Neural crest cell (in vitro differentiated cells): ENCODE data around the gene CCDC87. TPM values are rescaled to one million over a fixed set of nuclear protein-coding genes. Genes with fewer than 3 reads are reported as not detected.

ENCODE experiments used
- DNase-seq: peaks from one replicate; pipeline ENCODE4 v3.0.0; 2021; ENCODE audit warnings: low read depth, mixed read lengths, low spot score
- H3K27ac Mint-ChIP-seq: one replicate; pipeline ENCODE4 v1.8.0; 2021; ENCODE audit warnings: mild to moderate bottlenecking, mixed read lengths; ENCODE audit not compliant: unreplicated experiment
- H3K27me3 Mint-ChIP-seq: 2 replicates; pipeline ENCODE4 v1.8.0; 2021; ENCODE audit warnings: low read depth, mild to moderate bottlenecking, mixed read lengths
- H3K36me3 Mint-ChIP-seq: 2 replicates; pipeline ENCODE4 v1.8.0; 2021; ENCODE audit warnings: low read depth, mild to moderate bottlenecking, mixed read lengths
- H3K4me1 Mint-ChIP-seq: 2 replicates; pipeline ENCODE4 v1.8.0; 2021; ENCODE audit warnings: mixed read lengths
- H3K4me3 Mint-ChIP-seq: one replicate; pipeline ENCODE4 v1.8.0; 2021; ENCODE audit warnings: mild to moderate bottlenecking, mixed read lengths
- H3K9me3 Mint-ChIP-seq: 2 replicates; pipeline ENCODE4 v1.8.0; 2021; ENCODE audit warnings: mixed read lengths
- total RNA-seq: library from RNA; stranded (reverse); gene quantifications from 2 replicates; pipeline ENCODE4 v1.2.1, GENCODE V29; 2021
- TF ChIP-seq, protein P1 (sequence below): fragments of 200-600 bp; sonication (generic); conservative IDR thresholded peaks from 2 replicates; pipeline ENCODE4 v1.5.0; 2021; ENCODE audit warnings: antibody characterized with exemption, mild to moderate bottlenecking

The CCDC87 gene
- total RNA-seq, 1 donor from 2014 or later = 0.93 TPM

DNA sequence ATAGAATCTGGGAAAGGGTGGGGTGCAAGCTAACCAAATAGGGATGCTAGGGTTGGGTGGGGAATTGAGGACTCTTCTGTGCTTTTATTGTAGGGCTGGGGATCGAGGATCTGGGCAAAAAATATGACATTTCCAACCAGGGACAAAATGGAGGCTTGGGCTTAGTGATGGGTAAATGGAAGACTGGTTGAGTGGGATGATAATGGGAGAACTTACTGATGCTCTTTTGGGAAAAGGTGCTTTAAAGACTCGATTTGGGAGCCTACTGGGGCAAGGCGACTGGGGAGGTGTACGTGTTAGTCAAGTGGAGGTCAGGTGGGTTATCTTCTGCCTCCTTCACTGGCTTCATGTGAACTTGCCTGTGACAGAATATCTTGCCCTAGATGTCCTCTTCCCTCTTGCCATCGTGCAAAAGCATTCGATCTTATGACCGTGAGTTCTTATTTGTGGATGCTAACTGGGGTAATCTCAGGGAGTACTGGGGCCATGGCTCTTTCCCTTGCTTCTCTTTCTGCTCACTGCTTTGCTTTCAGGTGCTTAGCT lies 35.3 kb upstream of the CCDC87 start:
- no peaks in the 10 kb centered on the region for H3K27me3 Mint-ChIP-seq
- H3K4me3 Mint-ChIP-seq = peak overlapping the region; percentile 13
- TF ChIP-seq, protein P1, sequence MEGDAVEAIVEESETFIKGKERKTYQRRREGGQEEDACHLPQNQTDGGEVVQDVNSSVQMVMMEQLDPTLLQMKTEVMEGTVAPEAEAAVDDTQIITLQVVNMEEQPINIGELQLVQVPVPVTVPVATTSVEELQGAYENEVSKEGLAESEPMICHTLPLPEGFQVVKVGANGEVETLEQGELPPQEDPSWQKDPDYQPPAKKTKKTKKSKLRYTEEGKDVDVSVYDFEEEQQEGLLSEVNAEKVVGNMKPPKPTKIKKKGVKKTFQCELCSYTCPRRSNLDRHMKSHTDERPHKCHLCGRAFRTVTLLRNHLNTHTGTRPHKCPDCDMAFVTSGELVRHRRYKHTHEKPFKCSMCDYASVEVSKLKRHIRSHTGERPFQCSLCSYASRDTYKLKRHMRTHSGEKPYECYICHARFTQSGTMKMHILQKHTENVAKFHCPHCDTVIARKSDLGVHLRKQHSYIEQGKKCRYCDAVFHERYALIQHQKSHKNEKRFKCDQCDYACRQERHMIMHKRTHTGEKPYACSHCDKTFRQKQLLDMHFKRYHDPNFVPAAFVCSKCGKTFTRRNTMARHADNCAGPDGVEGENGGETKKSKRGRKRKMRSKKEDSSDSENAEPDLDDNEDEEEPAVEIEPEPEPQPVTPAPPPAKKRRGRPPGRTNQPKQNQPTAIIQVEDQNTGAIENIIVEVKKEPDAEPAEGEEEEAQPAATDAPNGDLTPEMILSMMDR = no peak
- H3K27ac Mint-ChIP-seq = no peak overlapping the region
- no peak for DNase-seq
- peaks cover 32% of the 10 kb centered on the region for H3K36me3 Mint-ChIP-seq
- H3K4me1 Mint-ChIP-seq = peaks cover 3% of the 10 kb centered on the region
- no peaks in the 10 kb centered on the region for H3K9me3 Mint-ChIP-seq

DNA sequence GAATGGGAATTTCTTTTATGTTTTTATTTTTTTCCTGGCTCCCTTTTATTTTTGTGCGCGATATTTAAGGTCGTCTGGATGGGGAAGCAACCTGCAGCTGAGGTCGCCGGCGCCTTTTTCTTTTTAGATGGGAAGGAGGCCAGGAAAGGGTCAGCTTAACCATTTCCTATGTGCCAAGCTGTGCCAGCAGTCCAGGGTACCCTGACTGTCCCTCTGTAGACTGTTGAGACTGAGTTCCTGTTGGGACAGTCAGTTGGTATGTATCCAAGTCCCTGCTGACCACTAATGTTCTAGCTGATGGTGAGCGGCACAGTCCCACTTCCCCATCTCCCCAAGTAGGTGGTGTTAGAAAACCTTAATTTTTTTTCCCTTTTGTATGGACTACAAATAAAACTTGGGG lies 34.1 kb upstream of the CCDC87 start:
- Mint-ChIP-seq H3K4me3 (no peak overlapping the region), H3K9me3 (no peaks in the 10 kb centered on the region), H3K27ac (no peak overlapping the region), H3K4me1 (peaks cover 10% of the 10 kb centered on the region), H3K27me3 (no peaks in the 10 kb centered on the region), H3K36me3 (peaks cover 30% of the 10 kb centered on the region)
- TF ChIP-seq, protein P1 = no peak
- no peak for DNase-seq

DNA sequence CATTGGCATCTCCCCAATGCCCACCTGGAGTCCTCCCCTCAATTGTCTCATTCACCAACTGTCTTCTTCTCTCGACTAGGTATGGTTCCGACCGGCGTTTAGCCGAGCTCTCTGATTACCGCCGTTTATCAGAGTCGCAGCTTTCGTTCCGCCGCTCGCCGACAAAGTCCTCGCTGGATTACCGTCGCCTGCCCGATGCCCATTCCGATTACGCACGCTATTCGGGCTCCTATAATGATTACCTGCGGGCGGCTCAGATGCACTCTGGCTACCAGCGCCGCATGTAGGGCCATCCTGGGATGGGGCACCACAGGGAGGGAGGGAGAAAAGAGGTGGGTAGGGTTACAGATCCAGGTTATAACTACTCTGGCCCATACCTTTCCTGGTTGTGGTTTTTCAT lies 33.5 kb upstream of the CCDC87 start:
- Mint-ChIP-seq H3K36me3 (peaks cover 30% of the 10 kb centered on the region), H3K4me1 (peaks cover 10% of the 10 kb centered on the region), H3K4me3 (no peak overlapping the region), H3K27ac (no peak overlapping the region), H3K9me3 (no peaks in the 10 kb centered on the region), H3K27me3 (no peaks in the 10 kb centered on the region)
- TF ChIP-seq, protein P1 = no peak
- DNase-seq = no peak

DNA sequence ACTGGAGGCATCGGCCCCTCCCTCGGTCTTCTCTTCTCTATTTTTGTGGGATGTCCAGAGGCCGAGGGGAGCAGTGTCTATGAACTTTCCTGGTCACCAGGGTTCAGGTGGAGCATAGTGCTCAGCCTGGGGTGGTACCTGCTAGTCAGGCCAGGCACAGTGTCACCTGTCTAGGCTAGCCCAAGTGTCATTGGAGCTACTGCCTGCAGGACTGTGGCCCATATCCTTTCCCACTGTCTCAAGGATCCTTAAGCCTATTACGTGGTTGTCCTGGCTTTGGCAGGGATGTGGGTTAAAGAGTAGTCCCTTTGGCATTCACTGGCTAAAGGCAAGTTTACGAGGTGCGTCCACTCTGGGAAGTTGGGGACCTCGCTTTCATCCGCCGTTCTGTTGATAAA lies 32.9 kb upstream of the CCDC87 start:
- TF ChIP-seq, protein P1 = no peak
- H3K4me1 Mint-ChIP-seq = peaks cover 14% of the 10 kb centered on the region
- H3K9me3 Mint-ChIP-seq = no peaks in the 10 kb centered on the region
- no peaks in the 10 kb centered on the region for H3K27me3 Mint-ChIP-seq
- H3K27ac Mint-ChIP-seq = no peak overlapping the region
- H3K4me3 Mint-ChIP-seq = no peak overlapping the region
- no peak for DNase-seq
- H3K36me3 Mint-ChIP-seq = peaks cover 30% of the 10 kb centered on the region

DNA sequence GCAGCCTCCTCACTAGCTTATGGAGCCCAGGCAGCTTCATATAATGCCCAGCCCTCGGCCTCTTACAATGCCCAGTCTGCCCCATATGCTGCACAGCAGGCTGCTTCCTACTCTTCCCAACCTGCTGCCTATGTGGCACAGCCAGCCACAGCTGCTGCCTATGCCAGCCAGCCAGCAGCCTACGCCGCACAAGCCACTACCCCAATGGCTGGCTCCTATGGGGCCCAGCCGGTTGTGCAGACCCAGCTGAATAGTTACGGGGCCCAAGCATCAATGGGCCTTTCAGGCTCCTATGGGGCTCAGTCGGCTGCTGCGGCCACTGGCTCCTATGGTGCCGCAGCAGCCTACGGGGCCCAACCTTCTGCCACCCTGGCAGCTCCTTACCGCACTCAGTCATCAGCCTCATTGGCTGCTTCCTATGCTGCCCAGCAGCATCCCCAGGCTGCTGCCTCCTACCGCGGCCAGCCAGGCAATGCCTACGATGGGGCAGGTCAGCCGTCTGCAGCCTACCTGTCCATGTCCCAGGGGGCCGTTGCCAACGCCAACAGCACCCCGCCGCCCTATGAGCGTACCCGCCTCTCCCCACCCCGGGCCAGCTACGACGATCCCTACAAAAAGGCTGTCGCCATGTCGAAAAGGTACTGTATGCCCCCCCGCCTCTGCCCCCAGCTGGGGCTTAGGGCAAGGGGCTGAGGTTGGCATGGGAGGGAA lies 32.3 kb upstream of the CCDC87 start:
- Mint-ChIP-seq H3K27ac (no peak overlapping the region), H3K9me3 (no peaks in the 10 kb centered on the region), H3K36me3 (peaks cover 29% of the 10 kb centered on the region), H3K27me3 (no peaks in the 10 kb centered on the region), H3K4me3 (peak overlapping the region; percentile 23), H3K4me1 (peaks cover 14% of the 10 kb centered on the region)
- TF ChIP-seq, protein P1 = no peak
- DNase-seq = no peak
